GM12878 (cell line): ENCODE data around the gene PEMT. TPM values are rescaled to one million over a fixed set of nuclear protein-coding genes. Genes with fewer than 3 reads are reported as not detected.
"Not testable (repeated sequence)": the region's sequence is repeated elsewhere in the genome, so short reads cannot be mapped to it uniquely, and the experiment has no call there.

Experiments
- ATAC-seq: fragments of 200-7000 bp; cut with Tn5 transposase; 3 replicates; pipeline ENCODE4 v1.9.1; 2020; ENCODE audit warnings: mild to moderate bottlenecking, moderate library complexity
- BruUV-seq: library from RNA; stranded (reverse); fragments of 400-500 nt; replicated peaks from 2 replicates; lab custom pipeline; 2021; lab: Mats Ljungman, UMichigan
- CTCF ChIA-PET: fragments of 300-600 bp; sonication (Branson Sonifier 250); formaldehyde crosslinking; extraction: SDS; loops from one replicate; lab custom pipeline; 2021; ENCODE audit warnings: inconsistent platforms; lab: Yijun Ruan, JAX
- POLR2A ChIA-PET: fragments of 350-600 bp; formaldehyde crosslinking; extraction: SDS; loops from one replicate; lab custom pipeline; 2021; ENCODE audit warnings: inconsistent platforms; lab: Charles Lee
- RAD21 ChIA-PET: fragments of 300-600 bp; sonication (Branson Sonifier 250); formaldehyde crosslinking; loops from one replicate; lab custom pipeline; 2023; ENCODE audit warnings: antibody characterized with exemption; ENCODE audit not compliant: unreplicated experiment; lab: Charles Lee
- SMC1A ChIA-PET: fragments of 300-600 bp; sonication (Branson Sonifier 250); formaldehyde crosslinking; loops from one replicate; lab custom pipeline; 2023; ENCODE audit not compliant: unreplicated experiment, uncharacterized antibody; lab: Charles Lee
- DNase-seq: peaks from one replicate; pipeline ENCODE4 v3.0.0-alpha.2; 2011; ENCODE audit warnings: low read depth, low spot score
- FAIRE-seq: peaks from 3 replicates; lab custom pipeline; 2011; peaks lifted over from hg19 to GRCh38; lab: Jason Lieb, UNC
- H2AFZ ChIP-seq: 2 replicates; pipeline ENCODE4 v1.6.0; 2011; ENCODE audit warnings: low read depth, low read length, control low read depth; ENCODE audit not compliant: control insufficient read depth
- H3K27ac ChIP-seq: 2 replicates; pipeline ENCODE4 v1.5.1; 2011; ENCODE audit warnings: control low read depth; ENCODE audit not compliant: control insufficient read depth, insufficient read depth
- H3K27me3 ChIP-seq, 2 experiments: replicated peaks in 1 of 2; 2 replicates each; pipeline versions ENCODE4 v1.6.0 to v1.6.1; 2011; ENCODE audit warnings: low read length in 1 of 2; ENCODE audit not compliant: control insufficient read depth in 2 of 2, insufficient read depth in 2 of 2
- H3K36me3 ChIP-seq, 2 experiments: 2 replicates each; pipeline ENCODE4 v1.5.1; 2011; ENCODE audit warnings: low read length in 1 of 2; ENCODE audit not compliant: control insufficient read depth in 2 of 2, insufficient read depth in 2 of 2
- H3K4me1 ChIP-seq: 2 replicates; pipeline ENCODE4 v1.6.1; 2011; ENCODE audit warnings: mild to moderate bottlenecking, low read length, moderate library complexity, mixed read lengths; ENCODE audit not compliant: control insufficient read depth, insufficient read depth
- H3K4me2 ChIP-seq: 2 replicates; pipeline ENCODE4 v1.6.0; 2011; ENCODE audit warnings: control low read depth; ENCODE audit not compliant: control insufficient read depth, insufficient read depth
- H3K4me3 ChIP-seq: fragments of 200-600 bp; sonication (generic); 2 replicates; pipeline ENCODE4 v1.5.1; 2016
- H3K79me2 ChIP-seq: 2 replicates; pipeline ENCODE4 v1.6.0; 2011; ENCODE audit warnings: low read length; ENCODE audit not compliant: control insufficient read depth, insufficient read depth
- H3K9ac ChIP-seq: 2 replicates; pipeline ENCODE4 v1.8.0; 2011; ENCODE audit warnings: low read length, control low read depth, mixed read lengths; ENCODE audit not compliant: control insufficient read depth, insufficient read depth
- H3K9me3 ChIP-seq: replicated peaks from 3 replicates; pipeline ENCODE4 v1.5.1; 2011; ENCODE audit warnings: mild to moderate bottlenecking, low read length; ENCODE audit not compliant: control insufficient read depth, insufficient read depth
- H4K20me1 ChIP-seq: 2 replicates; pipeline ENCODE4 v1.6.0; 2011; ENCODE audit not compliant: control insufficient read depth, insufficient read depth
- CREM ChIP-seq: IDR thresholded peaks from 2 replicates; pipeline ENCODE4 v1.6.1; 2014; ENCODE audit warnings: antibody characterized with exemption, low read depth
- POU2F2 ChIP-seq: IDR thresholded peaks from 3 replicates; pipeline ENCODE4 v1.6.1; 2011; ENCODE audit warnings: low read depth, mild to moderate bottlenecking, low read length, borderline replicate concordance
- RAD51 ChIP-seq: fragments of 450-650 bp; IDR thresholded peaks from 2 replicates; pipeline ENCODE4 v1.6.1; 2016; ENCODE audit warnings: moderate library complexity, mild to moderate bottlenecking, inconsistent platforms
- SUPT20H ChIP-seq: IDR thresholded peaks from 2 replicates; pipeline ENCODE4 v1.6.1; 2011; ENCODE audit warnings: low read depth, mild to moderate bottlenecking, low read length, moderate library complexity, borderline replicate concordance; ENCODE audit not compliant: control insufficient read depth
- ZNF207 ChIP-seq: fragments of 450-650 bp; IDR thresholded peaks from 2 replicates; pipeline ENCODE4 v1.6.1; 2014; ENCODE audit warnings: antibody characterized with exemption, mild to moderate bottlenecking, borderline replicate concordance
- WGBS: methylation state at CpG from one replicate; pipeline ENCODE4 v1.1.6; 2016; ENCODE audit warnings: low lambda C conversion rate; ENCODE audit not compliant: insufficient replicate concordance, insufficient coverage; ENCODE audit errors: missing lambda C conversion rate; 5-methylcytosine and 5-hydroxymethylcytosine counted together
- in situ Hi-C: fragments of 300-500 bp; cut with MboI; formaldehyde crosslinking; loops from 9 replicates; pipeline ENCODE4 v1.14.3; 2018; ENCODE audit warnings: mixed read lengths
- intact Hi-C: fragments of 100-400 bp; cut with micrococcal nuclease; formaldehyde crosslinking; loops from one replicate; pipeline ENCODE4 v1.14.2; 2022; ENCODE audit not compliant: unreplicated experiment
- polyA plus RNA-seq, 11 experiments: library from polyadenylated mRNA; depleted of rRNA in 4 of 11; unstranded in 6 of 11; stranded (reverse) in 5 of 11; fragments of >200 nt; fragmentation: Nextera tagmentation in 4 of 11; fragmentation: Illumina TruSeq in 1 of 11; extraction: Ambion mirVana in 4 of 11; extraction: Trizol in 1 of 11; gene quantifications; 1 replicate in 1 of 11; 2 replicates in 10 of 11; pipeline versions ENCODE4 v1.2.1 to v1.2.3, GENCODE V29; 2011 to 2016; ENCODE audit warnings: inconsistent platforms in 2 of 11, missing spikeins in 2 of 11, low read depth in 1 of 11
- total RNA-seq, 4 experiments: library from RNA; depleted of rRNA in 3 of 4; stranded (reverse); fragments of >200 nt in 3 of 4; fragmentation: Illumina TruSeq in 1 of 4; extraction: Trizol in 1 of 4; gene quantifications; 2 replicates each; pipeline versions ENCODE4 v1.2.1 to v1.2.3, GENCODE V29; 2013 to 2021
- TF ChIP-seq, protein P1 (sequence below): fragments of 450-650 bp; formaldehyde crosslinking; IDR thresholded peaks from 2 replicates; pipeline ENCODE4 v1.4.0; 2020; ENCODE audit warnings: mild to moderate bottlenecking, moderate library complexity

PEMT gene
- total and polyA plus RNA-seq, 10 of the 15 experiments (the other 5 are each of a cell fraction or from before 2014, with no cell fraction given) = 2.8 to 44.7 (median 25.4) TPM

DNA sequence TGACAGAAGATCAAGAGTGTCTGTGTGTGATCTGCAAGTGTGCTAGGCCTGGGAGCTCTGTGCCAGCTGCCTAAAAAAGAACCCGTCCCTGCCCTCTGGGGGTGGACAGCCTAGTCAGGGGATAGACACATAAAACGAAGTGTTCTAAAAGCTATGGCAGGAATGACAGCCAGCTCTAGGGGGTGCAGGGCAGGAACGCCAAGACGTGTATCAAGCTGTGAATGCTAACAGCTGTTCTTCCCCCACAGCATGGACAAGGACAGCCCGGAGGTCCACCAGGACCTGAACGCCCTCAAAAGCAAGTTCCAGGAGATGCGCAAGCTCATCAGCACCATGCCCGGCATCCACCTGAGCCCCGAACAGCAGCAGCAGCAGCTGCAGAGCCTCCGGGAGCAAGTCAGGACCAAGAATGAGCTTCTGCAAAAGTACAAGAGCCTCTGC is 100.5 kb downstream of the PEMT start:
- Histone ChIP-seq H2AFZ (no peak overlapping the region), H3K4me3 (no peak overlapping the region), H4K20me1 (0 out of 2 replicates have a peak, but pooled peaks cover 3% of the 10 kb centered on the region), H3K36me3 (peaks cover 5 to 6% of the 10 kb centered on the region in 2 experiments; a peak in 1 of 4 replicates), H3K4me1 (peaks cover 4% of the 10 kb centered on the region; the same call in 1 of the 2 replicates), H3K9ac (no peak overlapping the region), H3K27ac (no peak overlapping the region), H3K27me3 (peaks cover 0 to 8% of the 10 kb centered on the region in 2 experiments; a peak in 3 of 4 replicates), H3K79me2 (no peaks in the 10 kb centered on the region), H3K9me3 (no peaks in the 10 kb centered on the region), H3K4me2 (no peak overlapping the region)
- in situ Hi-C loops = no loop called here
- POLR2A ChIA-PET = interaction anchor here (0.6 to 0.7 kb wide), 2 partner anchors 124 to 595 kb away, joined by 3 read pairs; no protein-coding TSS in a partner anchor
- CTCF ChIA-PET = interaction anchor here (1.0 to 1.3 kb wide), 2 partner anchors 12 to 428 kb away, joined by 3 read pairs; no protein-coding TSS in a partner anchor
- no peak for FAIRE-seq
- SMC1A ChIA-PET = no interaction called here
- 83% methylated on average over 10 of the region's 10 CpGs for WGBS
- TF ChIP-seq SUPT20H = no peak
- no peak for ATAC-seq
- intact Hi-C loops = no loop called here
- RAD21 ChIA-PET = no interaction called here
- no peak for DNase-seq
- no TSS peak for BruUV-seq

DNA sequence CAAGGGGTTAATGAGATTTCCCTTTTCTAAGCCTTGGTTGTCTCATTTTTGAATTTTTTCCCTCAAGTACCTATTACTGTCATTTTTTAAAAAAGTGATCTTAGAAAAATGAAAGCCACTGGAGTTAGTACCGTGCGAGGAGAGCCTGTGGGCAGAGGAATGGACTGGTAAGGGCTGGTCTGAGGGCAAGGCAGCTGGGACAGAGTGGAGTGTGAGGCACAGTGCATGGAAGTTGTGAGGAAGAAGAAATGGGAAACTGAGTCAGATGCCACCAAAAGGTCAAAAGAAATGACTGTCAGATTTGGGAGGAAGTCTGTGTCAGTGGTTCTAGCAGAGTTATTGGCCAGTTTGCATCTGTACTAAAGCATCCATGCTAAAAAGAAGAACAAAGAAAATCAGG is 103.5 kb downstream of the PEMT start:
- H3K79me2 ChIP-seq = peaks cover 3% of the 10 kb centered on the region
- no peak overlapping the region for H3K9ac ChIP-seq
- no peak overlapping the region for H2AFZ ChIP-seq
- peaks cover 7 to 9% of the 10 kb centered on the region in 2 experiments for H3K36me3 ChIP-seq
- ATAC-seq = no peak
- no peak overlapping the region for H3K4me3 ChIP-seq
- TF ChIP-seq ZNF207 (no peak), RAD51 (no peak), CREM (no peak), POU2F2 (no peak)
- TF ChIP-seq, protein P1, sequence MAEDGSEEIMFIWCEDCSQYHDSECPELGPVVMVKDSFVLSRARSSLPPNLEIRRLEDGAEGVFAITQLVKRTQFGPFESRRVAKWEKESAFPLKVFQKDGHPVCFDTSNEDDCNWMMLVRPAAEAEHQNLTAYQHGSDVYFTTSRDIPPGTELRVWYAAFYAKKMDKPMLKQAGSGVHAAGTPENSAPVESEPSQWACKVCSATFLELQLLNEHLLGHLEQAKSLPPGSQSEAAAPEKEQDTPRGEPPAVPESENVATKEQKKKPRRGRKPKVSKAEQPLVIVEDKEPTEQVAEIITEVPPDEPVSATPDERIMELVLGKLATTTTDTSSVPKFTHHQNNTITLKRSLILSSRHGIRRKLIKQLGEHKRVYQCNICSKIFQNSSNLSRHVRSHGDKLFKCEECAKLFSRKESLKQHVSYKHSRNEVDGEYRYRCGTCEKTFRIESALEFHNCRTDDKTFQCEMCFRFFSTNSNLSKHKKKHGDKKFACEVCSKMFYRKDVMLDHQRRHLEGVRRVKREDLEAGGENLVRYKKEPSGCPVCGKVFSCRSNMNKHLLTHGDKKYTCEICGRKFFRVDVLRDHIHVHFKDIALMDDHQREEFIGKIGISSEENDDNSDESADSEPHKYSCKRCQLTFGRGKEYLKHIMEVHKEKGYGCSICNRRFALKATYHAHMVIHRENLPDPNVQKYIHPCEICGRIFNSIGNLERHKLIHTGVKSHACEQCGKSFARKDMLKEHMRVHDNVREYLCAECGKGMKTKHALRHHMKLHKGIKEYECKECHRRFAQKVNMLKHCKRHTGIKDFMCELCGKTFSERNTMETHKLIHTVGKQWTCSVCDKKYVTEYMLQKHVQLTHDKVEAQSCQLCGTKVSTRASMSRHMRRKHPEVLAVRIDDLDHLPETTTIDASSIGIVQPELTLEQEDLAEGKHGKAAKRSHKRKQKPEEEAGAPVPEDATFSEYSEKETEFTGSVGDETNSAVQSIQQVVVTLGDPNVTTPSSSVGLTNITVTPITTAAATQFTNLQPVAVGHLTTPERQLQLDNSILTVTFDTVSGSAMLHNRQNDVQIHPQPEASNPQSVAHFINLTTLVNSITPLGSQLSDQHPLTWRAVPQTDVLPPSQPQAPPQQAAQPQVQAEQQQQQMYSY = no peak
- CTCF ChIA-PET = no interaction called here
- no TSS peak for BruUV-seq
- in situ Hi-C loops (no loop called here), intact Hi-C loops (no loop called here)
- H3K27ac ChIP-seq = no peak overlapping the region
- SMC1A ChIA-PET = no interaction called here
- whole genome bisulfite sequencing = 50% methylated on average over 2 of the region's 2 CpGs
- H3K4me1 ChIP-seq = no peaks in the 10 kb centered on the region
- POLR2A ChIA-PET = no interaction called here
- DNase-seq = no peak
- no peak for FAIRE-seq
- no peaks in the 10 kb centered on the region for H3K27me3 ChIP-seq
- no peak overlapping the region for H3K4me2 ChIP-seq
- H3K9me3 ChIP-seq = no peaks in the 10 kb centered on the region
- H4K20me1 ChIP-seq = 0 out of 2 replicates have a peak, but pooled peaks cover 3% of the 10 kb centered on the region
- RAD21 ChIA-PET = no interaction called here

DNA sequence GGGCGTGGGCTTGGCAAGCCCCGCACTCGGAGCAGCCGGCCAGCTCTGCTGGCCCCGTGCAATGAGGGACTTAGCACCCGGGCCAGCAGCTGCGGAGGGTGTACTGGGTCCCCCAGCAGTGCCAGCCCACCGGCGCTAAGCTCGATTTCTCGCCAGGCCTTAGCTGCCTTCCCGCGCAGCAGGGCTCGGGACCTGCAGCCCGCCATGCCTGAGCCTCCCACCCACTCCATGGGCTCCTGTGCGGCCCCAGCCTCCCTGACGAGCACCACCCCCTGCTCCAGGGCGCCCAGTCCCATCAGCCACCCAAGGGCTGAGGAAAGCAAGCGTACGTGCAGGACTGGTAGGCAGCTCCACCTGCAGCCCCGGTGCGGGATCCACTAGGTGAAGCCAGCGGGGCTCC is 105.1 kb downstream of the PEMT start:
- H3K9me3 ChIP-seq, H3K9ac ChIP-seq, H3K4me1 ChIP-seq, RAD21 ChIA-PET, H3K27ac ChIP-seq, DNase-seq, H3K27me3 ChIP-seq, SMC1A ChIA-PET, intact Hi-C loops, in situ Hi-C loops, H2AFZ ChIP-seq, H3K36me3 ChIP-seq, H3K4me2 ChIP-seq, CTCF ChIA-PET, POLR2A ChIA-PET, ATAC-seq, BruUV-seq, H3K4me3 ChIP-seq, H4K20me1 ChIP-seq, FAIRE-seq: not testable (repeated sequence)
- H3K79me2 ChIP-seq = peaks cover 11% of the 10 kb centered on the region
- WGBS = 97% methylated on average over 23 of the region's 23 CpGs
